22Rv1 (cell line): ENCODE results near the gene DERL3.

Experiments used
- ZFX ChIP-seq: fragments of 450-650 bp; IDR thresholded peaks from 2 replicates; pipeline ENCODE4 v1.6.1; 2017; ENCODE audit warnings: antibody characterized with exemption, borderline replicate concordance
- TF ChIP-seq, protein P1 (sequence below): fragments of 450-650 bp; IDR thresholded peaks from 2 replicates; pipeline ENCODE4 v1.5.1; 2017; ENCODE audit warnings: mild to moderate bottlenecking

- TF ChIP-seq, protein P1, sequence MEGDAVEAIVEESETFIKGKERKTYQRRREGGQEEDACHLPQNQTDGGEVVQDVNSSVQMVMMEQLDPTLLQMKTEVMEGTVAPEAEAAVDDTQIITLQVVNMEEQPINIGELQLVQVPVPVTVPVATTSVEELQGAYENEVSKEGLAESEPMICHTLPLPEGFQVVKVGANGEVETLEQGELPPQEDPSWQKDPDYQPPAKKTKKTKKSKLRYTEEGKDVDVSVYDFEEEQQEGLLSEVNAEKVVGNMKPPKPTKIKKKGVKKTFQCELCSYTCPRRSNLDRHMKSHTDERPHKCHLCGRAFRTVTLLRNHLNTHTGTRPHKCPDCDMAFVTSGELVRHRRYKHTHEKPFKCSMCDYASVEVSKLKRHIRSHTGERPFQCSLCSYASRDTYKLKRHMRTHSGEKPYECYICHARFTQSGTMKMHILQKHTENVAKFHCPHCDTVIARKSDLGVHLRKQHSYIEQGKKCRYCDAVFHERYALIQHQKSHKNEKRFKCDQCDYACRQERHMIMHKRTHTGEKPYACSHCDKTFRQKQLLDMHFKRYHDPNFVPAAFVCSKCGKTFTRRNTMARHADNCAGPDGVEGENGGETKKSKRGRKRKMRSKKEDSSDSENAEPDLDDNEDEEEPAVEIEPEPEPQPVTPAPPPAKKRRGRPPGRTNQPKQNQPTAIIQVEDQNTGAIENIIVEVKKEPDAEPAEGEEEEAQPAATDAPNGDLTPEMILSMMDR = no peak
- TF ChIP-seq ZFX = no peak
Observed at GRCh38 chr22:23786752-23787599, 51.8 kb downstream of the DERL3 start, which contains the start of gene SMARCB1.
